SK-N-SH (cell line): Measurements from ENCODE around the gene CDX1.

Source experiments
- CTCF ChIP-seq: fragments of 200-600 bp; sonication (generic); IDR thresholded peaks from 2 replicates; pipeline ENCODE4 v1.6.1; 2017; ENCODE audit warnings: antibody characterized with exemption, mild to moderate bottlenecking, moderate library complexity
- EZH2phosphoT487 ChIP-seq: fragments of 200-600 bp; sonication (generic); IDR thresholded peaks from 2 replicates; pipeline ENCODE4 v1.6.1; 2017; ENCODE audit warnings: low read depth, mixed run types, mild to moderate bottlenecking, antibody characterized with exemption, moderate library complexity, borderline replicate concordance
- FOXJ3 ChIP-seq: sonication (generic); formaldehyde crosslinking; IDR thresholded peaks from 2 replicates; pipeline ENCODE4 v1.5.1; 2020; ENCODE audit warnings: mild to moderate bottlenecking, missing genetic modification reagents
- POLR2AphosphoS5 ChIP-seq: IDR thresholded peaks from 2 replicates; pipeline ENCODE4 v1.6.1; 2012; ENCODE audit warnings: low read depth, low read length
- SIN3A ChIP-seq: IDR thresholded peaks from 2 replicates; pipeline ENCODE4 v1.6.1; 2012; ENCODE audit warnings: low read depth, mild to moderate bottlenecking, low read length, moderate library complexity, borderline replicate concordance
- TF ChIP-seq, protein P1 (sequence below): IDR thresholded peaks from 2 replicates; pipeline ENCODE4 v1.6.1; 2012; ENCODE audit warnings: mild to moderate bottlenecking, low read depth, low read length, moderate library complexity

- no peak for TF ChIP-seq SIN3A
- no peak for TF ChIP-seq EZH2phosphoT487
- no peak for TF ChIP-seq CTCF
- TF ChIP-seq, protein P1, sequence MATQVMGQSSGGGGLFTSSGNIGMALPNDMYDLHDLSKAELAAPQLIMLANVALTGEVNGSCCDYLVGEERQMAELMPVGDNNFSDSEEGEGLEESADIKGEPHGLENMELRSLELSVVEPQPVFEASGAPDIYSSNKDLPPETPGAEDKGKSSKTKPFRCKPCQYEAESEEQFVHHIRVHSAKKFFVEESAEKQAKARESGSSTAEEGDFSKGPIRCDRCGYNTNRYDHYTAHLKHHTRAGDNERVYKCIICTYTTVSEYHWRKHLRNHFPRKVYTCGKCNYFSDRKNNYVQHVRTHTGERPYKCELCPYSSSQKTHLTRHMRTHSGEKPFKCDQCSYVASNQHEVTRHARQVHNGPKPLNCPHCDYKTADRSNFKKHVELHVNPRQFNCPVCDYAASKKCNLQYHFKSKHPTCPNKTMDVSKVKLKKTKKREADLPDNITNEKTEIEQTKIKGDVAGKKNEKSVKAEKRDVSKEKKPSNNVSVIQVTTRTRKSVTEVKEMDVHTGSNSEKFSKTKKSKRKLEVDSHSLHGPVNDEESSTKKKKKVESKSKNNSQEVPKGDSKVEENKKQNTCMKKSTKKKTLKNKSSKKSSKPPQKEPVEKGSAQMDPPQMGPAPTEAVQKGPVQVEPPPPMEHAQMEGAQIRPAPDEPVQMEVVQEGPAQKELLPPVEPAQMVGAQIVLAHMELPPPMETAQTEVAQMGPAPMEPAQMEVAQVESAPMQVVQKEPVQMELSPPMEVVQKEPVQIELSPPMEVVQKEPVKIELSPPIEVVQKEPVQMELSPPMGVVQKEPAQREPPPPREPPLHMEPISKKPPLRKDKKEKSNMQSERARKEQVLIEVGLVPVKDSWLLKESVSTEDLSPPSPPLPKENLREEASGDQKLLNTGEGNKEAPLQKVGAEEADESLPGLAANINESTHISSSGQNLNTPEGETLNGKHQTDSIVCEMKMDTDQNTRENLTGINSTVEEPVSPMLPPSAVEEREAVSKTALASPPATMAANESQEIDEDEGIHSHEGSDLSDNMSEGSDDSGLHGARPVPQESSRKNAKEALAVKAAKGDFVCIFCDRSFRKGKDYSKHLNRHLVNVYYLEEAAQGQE, result no peak
- no peak for TF ChIP-seq POLR2AphosphoS5
- no peak for TF ChIP-seq FOXJ3 (CRISPR knock-in tag)
Measured at GRCh38 chr5:150135557-150136304, 30.8 kb upstream of the CDX1 start.
